Suprapubic skin (tissue), 4 donors: ENCODE data around the gene FAM171A1. TPM values are rescaled to one million over a fixed set of nuclear protein-coding genes. Genes with fewer than 3 reads are reported as not detected.
A peak's percentile ranks its signal among the peaks of the same experiment; 100 is the strongest.
"Not testable (repeated sequence)": the region's sequence is repeated elsewhere in the genome, so short reads cannot be mapped to it uniquely, and the experiment has no call there.

Experiments used
- DNase-seq, 2 donors: peaks; one replicate each; pipeline ENCODE4 v3.0.0-alpha.2; 2019; ENCODE audit warnings: low spot score in 2 of 2
- H3K27ac ChIP-seq: fragments of 200-600 bp; sonication (generic); one replicate; pipeline ENCODE4 v1.5.1; 2019
- H3K27me3 ChIP-seq: fragments of 200-600 bp; sonication (generic); one replicate; pipeline ENCODE4 v1.5.1; 2019
- H3K36me3 ChIP-seq: fragments of 200-600 bp; sonication (generic); one replicate; pipeline ENCODE4 v1.5.1; 2019
- H3K4me1 ChIP-seq: fragments of 200-600 bp; sonication (generic); one replicate; pipeline ENCODE4 v1.5.1; 2019
- H3K4me3 ChIP-seq: fragments of 200-600 bp; sonication (generic); one replicate; pipeline ENCODE4 v1.5.1; 2019; ENCODE audit warnings: mild to moderate bottlenecking
- H3K9me3 ChIP-seq: fragments of 200-600 bp; sonication (generic); one replicate; pipeline ENCODE4 v1.5.1; 2019
- CTCF ChIP-seq, 2 donors: fragments of 200-600 bp in 1 of 2; fragments of 450-650 bp in 1 of 2; sonication (generic) in 1 of 2; IDR thresholded peaks; one replicate each; pipeline ENCODE4 v1.5.1; 2016 to 2019; ENCODE audit warnings: antibody characterized with exemption in 2 of 2, mild to moderate bottlenecking in 1 of 2, moderate library complexity in 1 of 2
- EP300 ChIP-seq: sonication (generic); formaldehyde crosslinking; IDR thresholded peaks from one replicate; pipeline ENCODE4 v1.6.1; 2017; ENCODE audit warnings: antibody characterized with exemption
- POLR2A ChIP-seq, 2 donors: fragments of 450-650 bp; IDR thresholded peaks; one replicate each; pipeline ENCODE4 v1.6.1; 2017; ENCODE audit warnings: antibody characterized with exemption in 2 of 2, mild to moderate bottlenecking in 2 of 2, moderate library complexity in 2 of 2
- POLR2AphosphoS5 ChIP-seq, 3 donors: sonication (generic); formaldehyde crosslinking; IDR thresholded peaks; one replicate each; pipeline ENCODE4 v1.6.1; 2017; ENCODE audit warnings: antibody characterized with exemption in 3 of 3
- WGBS: methylation state at CpG from one replicate; pipeline ENCODE4 v1.1.5; 2018; 5-methylcytosine and 5-hydroxymethylcytosine counted together
- total RNA-seq, 4 donors: library from RNA; depleted of rRNA; stranded (reverse); fragments of >200 nt; gene quantifications; one replicate each; pipeline ENCODE4 v1.1.0, GENCODE V29; 2016

FAM171A1 gene
- total RNA-seq, 4 donors from 2014 or later: 2.8 to 7.0 (median 5.9) TPM

DNA sequence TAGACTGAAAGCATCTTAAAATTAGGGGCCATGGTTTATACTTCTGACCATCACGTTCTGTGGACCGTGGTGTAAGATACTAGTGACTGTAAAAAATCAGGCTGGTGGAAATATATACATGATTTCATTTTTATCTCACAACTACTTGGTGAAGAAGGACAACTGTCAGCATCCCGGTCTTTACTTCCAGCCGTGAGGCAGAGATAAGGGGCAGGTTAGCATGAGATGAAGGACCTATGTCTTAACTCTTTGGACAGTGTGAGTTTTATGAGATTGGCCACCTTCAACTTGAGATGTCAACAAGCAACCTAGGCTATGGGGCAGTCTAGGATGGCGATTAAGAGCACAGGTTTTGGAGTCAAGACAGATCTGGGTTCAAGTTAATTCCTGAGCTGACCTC, 37.5 kb upstream of the FAM171A1 start:
- Histone ChIP-seq H3K27me3 (no peaks in the 10 kb centered on the region), H3K4me3 (no peak overlapping the region), H3K27ac (no peak overlapping the region), H3K36me3 (no peaks in the 10 kb centered on the region), H3K4me1 (peaks cover 4% of the 10 kb centered on the region), H3K9me3 (no peaks in the 10 kb centered on the region)
- WGBS: 93% methylated on average over 5 of the region's 5 CpGs
- TF ChIP-seq POLR2A (IDR thresholded peaks at IDR 0.05) (no peak), CTCF (IDR thresholded peaks at IDR 0.05) (no peak), POLR2AphosphoS5 (IDR thresholded peaks at IDR 0.05) (no peak), EP300 (no peak)
- DNase-seq: no peak

DNA sequence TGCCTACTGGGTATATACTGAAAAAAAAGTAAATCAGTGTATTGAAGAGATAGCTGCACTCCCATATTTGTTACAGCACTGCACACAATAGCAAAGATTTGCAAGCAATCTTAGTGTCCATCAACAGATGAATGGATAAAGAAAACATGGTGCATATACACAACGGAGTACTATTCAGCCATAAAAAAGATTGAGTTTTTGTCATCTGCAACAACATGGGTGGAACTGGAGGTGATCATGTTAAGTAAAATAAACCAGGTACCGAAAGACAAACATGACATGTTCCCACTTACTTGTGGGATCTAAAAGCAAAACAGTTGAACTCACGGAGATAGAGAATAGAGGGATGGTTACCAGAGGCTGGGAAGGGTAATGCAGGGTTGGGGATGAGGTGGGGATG, 34.2 kb upstream of the FAM171A1 start:
- no peaks in the 10 kb centered on the region for H3K36me3 ChIP-seq
- peaks cover 4% of the 10 kb centered on the region for H3K9me3 ChIP-seq
- no peak for TF ChIP-seq CTCF (IDR thresholded peaks at IDR 0.05)
- no peak for TF ChIP-seq POLR2A (IDR thresholded peaks at IDR 0.05)
- TF ChIP-seq POLR2AphosphoS5 (IDR thresholded peaks at IDR 0.05): no peak
- no peak for TF ChIP-seq EP300
- H3K4me3 ChIP-seq: no peak overlapping the region
- no peaks in the 10 kb centered on the region for H3K27me3 ChIP-seq
- no peak for DNase-seq
- H3K27ac ChIP-seq: no peak overlapping the region
- WGBS: 90% methylated on average over 3 of the region's 3 CpGs
- H3K4me1 ChIP-seq: no peaks in the 10 kb centered on the region

GRCh38 chr10:15401382-15401781, 30.3 kb upstream of the FAM171A1 start:
- Histone ChIP-seq H3K27ac (no peak overlapping the region), H3K36me3 (no peaks in the 10 kb centered on the region), H3K9me3 (peaks cover 4% of the 10 kb centered on the region), H3K27me3 (no peaks in the 10 kb centered on the region), H3K4me3 (no peak overlapping the region), H3K4me1 (no peaks in the 10 kb centered on the region)
- TF ChIP-seq POLR2A (IDR thresholded peaks at IDR 0.05) (no peak), POLR2AphosphoS5 (IDR thresholded peaks at IDR 0.05) (no peak), CTCF (IDR thresholded peaks at IDR 0.05) (no peak), EP300 (no peak)
- DNase-seq: no peak

- H3K27me3 ChIP-seq, H3K9me3 ChIP-seq, H3K4me3 ChIP-seq, DNase-seq, H3K27ac ChIP-seq, H3K4me1 ChIP-seq, H3K36me3 ChIP-seq: not testable (repeated sequence)
Measured at GRCh38 chr10:15400461-15400860, 29.4 kb upstream of the FAM171A1 start.

- Histone ChIP-seq H3K27ac (no peak overlapping the region), H3K27me3 (no peaks in the 10 kb centered on the region), H3K9me3 (peaks cover 4% of the 10 kb centered on the region), H3K4me1 (no peaks in the 10 kb centered on the region), H3K4me3 (no peak overlapping the region), H3K36me3 (no peaks in the 10 kb centered on the region)
- peak in 1 of 2 donors; percentile 5 for DNase-seq
- WGBS: 38% methylated on average over 1 of the region's 1 CpG
- TF ChIP-seq POLR2AphosphoS5 (IDR thresholded peaks at IDR 0.05) (no peak), POLR2A (IDR thresholded peaks at IDR 0.05) (no peak), EP300 (no peak), CTCF (IDR thresholded peaks at IDR 0.05) (no peak)
Measured at GRCh38 chr10:15399060-15399661, 28.1 kb upstream of the FAM171A1 start.

GRCh38 chr10:15395935-15396334, 24.8 kb upstream of the FAM171A1 start:
- H3K27me3 ChIP-seq: no peaks in the 10 kb centered on the region
- H3K4me1 ChIP-seq: no peaks in the 10 kb centered on the region
- DNase-seq: no peak
- H3K36me3 ChIP-seq: no peaks in the 10 kb centered on the region
- peaks cover 1% of the 10 kb centered on the region for H3K9me3 ChIP-seq
- H3K27ac ChIP-seq: no peak overlapping the region
- 90% methylated on average over 3 of the region's 3 CpGs for WGBS
- H3K4me3 ChIP-seq: no peak overlapping the region
- no peak for TF ChIP-seq EP300
- TF ChIP-seq CTCF (IDR thresholded peaks at IDR 0.05): no peak
- TF ChIP-seq POLR2AphosphoS5 (IDR thresholded peaks at IDR 0.05): no peak
- TF ChIP-seq POLR2A (IDR thresholded peaks at IDR 0.05): no peak
